SJSA1 (cell line): ENCODE data around the gene COL21A1. TPM values are rescaled to one million over a fixed set of nuclear protein-coding genes. Genes with fewer than 3 reads are reported as not detected.

ENCODE experiments used
- DNase-seq, 2 experiments: peaks; one replicate each; pipeline ENCODE4 v3.0.0-alpha.2; 2015 to 2020; ENCODE audit warnings: low spot score in 2 of 2, low read depth in 1 of 2
- H3K27ac ChIP-seq: fragments of 250-450 bp; sonication (Bioruptor Pico); 2 replicates; pipeline ENCODE4 v1.5.1; 2020; ENCODE audit warnings: mild to moderate bottlenecking, moderate library complexity
- H3K27me3 ChIP-seq: fragments of 250-450 bp; sonication (Bioruptor Pico); replicated peaks from 2 replicates; pipeline ENCODE4 v1.5.1; 2020; ENCODE audit warnings: mild to moderate bottlenecking, moderate library complexity
- H3K36me3 ChIP-seq: fragments of 250-450 bp; sonication (Bioruptor Pico); 2 replicates; pipeline ENCODE4 v1.5.1; 2020; ENCODE audit warnings: mild to moderate bottlenecking
- H3K4me1 ChIP-seq: fragments of 250-450 bp; sonication (Bioruptor Pico); replicated peaks from 2 replicates; pipeline ENCODE4 v1.6.1; 2021; ENCODE audit warnings: mild to moderate bottlenecking
- H3K4me3 ChIP-seq: fragments of 250-450 bp; sonication (Bioruptor Pico); 2 replicates; pipeline ENCODE4 v1.5.1; 2020; ENCODE audit warnings: mild to moderate bottlenecking
- H3K9me3 ChIP-seq: fragments of 250-450 bp; sonication (Bioruptor Pico); replicated peaks from 2 replicates; pipeline ENCODE4 v1.5.1; 2020; ENCODE audit warnings: mild to moderate bottlenecking
- total RNA-seq: library from RNA; depleted of rRNA; stranded (reverse); fragments of >200 nt; shearing (Covaris generic); gene quantifications from 2 replicates; pipeline ENCODE4 v1.2.3, GENCODE V29; 2014; rRNA removed

COL21A1 gene
- 5.0 and 12.6 TPM in 2 replicates for total RNA-seq

DNA sequence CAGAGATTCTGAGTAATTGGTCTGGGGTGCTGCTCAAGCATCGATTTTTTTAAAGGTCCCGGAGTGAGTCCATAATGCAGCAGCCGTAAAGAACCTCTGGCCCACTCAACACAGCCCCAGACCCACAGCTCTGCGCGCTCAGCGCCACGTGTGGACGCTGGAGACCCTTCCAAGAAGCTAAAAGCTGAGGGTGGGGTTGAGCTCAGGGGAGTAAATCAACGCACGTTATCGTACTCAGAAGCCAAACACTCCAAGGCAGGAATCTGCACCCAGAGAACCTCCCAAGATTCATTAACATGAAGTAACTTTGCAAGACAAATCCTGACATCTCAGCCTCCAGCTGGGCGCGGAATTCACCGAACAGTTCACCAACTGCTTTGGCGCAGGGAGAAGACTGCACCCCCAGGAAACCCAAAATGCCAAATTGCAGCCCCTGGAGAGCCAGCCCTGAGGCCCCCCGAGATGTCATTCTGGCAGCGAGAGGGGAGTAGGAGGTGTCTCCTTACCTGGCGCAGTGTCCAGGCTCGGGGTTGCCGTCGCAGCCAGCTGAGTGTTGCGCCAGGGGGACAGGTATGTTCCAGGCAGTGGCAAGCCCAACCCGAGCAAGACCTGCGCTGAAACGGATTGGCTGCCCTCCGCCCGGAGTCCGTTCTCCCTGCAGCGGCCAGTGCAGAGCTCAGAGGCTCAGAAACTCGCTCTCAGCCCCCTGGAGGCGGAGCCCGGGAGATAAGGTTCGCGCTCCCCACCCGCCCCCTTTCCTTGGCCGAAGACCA lies at the start of gene COL21A1:
COL21A1 (minus strand) TSS at position 700 of the 773 bp plus-strand sequence. CDS start 64,962 bp downstream, outside the sequence.
- Histone ChIP-seq H3K36me3 (no peaks in the 10 kb centered on the region), H3K9me3 (no peaks in the 10 kb centered on the region), H3K27me3 (no peaks in the 10 kb centered on the region), H3K4me1 (no peaks in the 10 kb centered on the region), H3K27ac (no peak within 1 kb of the TSS), H3K4me3 (no peak within 1 kb of the TSS)
- DNase-seq, result no peak

DNA sequence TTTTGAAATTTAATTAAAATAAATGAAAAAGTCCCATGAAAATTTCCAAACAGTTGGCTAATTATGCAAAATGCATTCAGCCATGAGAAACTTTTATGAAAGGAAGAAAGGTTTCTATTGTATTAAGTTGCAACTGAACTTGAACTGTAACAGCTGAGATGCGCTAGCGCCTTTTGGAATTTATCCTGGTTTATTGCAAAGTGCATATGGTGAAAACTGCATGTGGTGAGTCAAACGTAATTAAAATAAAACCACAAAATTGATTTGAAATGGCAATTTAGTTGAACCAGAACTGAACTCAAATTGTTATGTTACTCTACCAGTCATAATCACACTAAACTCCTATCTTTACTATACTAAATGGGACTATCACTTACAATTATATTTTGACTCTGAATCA lies 46.4 kb upstream of the COL21A1 start:
- no peak for DNase-seq
- Histone ChIP-seq H3K4me3 (no peak overlapping the region), H3K4me1 (peaks cover 6% of the 10 kb centered on the region), H3K36me3 (no peaks in the 10 kb centered on the region), H3K27ac (no peak overlapping the region), H3K27me3 (no peaks in the 10 kb centered on the region), H3K9me3 (no peaks in the 10 kb centered on the region)

DNA sequence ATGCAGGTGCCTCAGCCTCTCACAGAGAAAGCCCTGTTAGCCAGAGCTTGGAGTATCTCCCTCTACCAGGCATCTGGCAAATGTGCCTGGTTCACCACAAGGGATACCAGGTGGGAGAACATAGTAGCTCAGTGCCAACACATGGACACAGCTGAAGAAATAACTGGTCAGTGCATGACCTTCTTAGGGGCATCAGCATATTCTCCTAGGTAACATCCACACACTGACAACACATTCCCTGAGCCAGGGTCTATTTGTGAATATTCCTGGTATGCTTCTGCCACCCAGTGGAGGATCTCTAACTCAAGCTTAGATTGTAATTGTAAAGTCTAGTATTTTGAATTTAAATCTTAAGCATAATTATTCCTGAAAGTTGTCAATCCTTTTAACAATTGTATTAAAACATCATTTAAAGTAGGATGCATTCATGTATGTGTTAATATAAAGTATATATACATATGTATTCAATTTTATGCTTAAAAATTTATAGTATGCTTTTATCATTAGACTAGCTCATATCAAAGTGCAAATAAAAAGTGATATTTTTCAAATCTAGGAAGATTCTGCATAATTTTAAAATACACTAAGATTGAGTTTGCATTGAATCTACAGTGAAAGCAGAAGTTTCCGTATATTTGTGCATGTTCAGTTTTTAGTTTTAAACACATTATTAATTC lies 45.3 kb upstream of the COL21A1 start:
- peaks cover 4% of the 10 kb centered on the region for H3K4me1 ChIP-seq

DNA sequence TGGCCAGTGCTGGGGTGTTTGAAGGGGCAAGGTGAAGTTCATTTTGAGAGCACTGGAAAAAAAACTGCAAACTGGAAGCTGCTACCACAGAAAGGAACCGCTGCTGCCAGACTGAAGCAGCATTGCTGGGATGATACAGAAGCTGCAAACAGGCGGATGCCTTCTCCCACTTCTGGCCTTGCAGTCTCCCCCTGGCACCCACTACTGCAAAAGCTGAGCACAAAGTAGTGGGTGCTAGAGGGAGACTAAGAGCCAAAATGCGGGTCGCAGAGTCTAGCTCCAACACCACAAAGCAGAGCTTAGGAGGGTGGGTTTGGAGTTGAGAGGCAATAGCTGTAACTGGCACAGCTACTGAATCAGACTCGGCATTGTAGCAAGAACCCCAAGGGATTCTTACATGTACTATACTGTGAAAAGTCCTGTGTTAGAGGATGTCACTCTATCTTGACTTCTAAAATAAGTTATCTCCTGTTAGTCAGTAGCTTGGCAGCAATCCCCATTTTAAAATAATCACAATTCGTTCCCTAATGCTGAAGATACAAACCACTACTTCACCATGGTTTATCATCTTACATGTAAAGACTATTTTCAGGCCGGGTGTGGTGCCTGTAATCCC lies 44.0 kb upstream of the COL21A1 start:
- Histone ChIP-seq H3K9me3 (no peaks in the 10 kb centered on the region), H3K36me3 (no peaks in the 10 kb centered on the region), H3K4me1 (no peaks in the 10 kb centered on the region), H3K27me3 (no peaks in the 10 kb centered on the region), H3K4me3 (no peak overlapping the region), H3K27ac (no peak overlapping the region)
- no peak for DNase-seq

More for the DNA sequence above, 45.3 kb upstream of the COL21A1 start:
- H3K27ac ChIP-seq, result no peak overlapping the region
- no peak overlapping the region for H3K4me3 ChIP-seq
- peak; percentile 52 to 54 for DNase-seq
- no peaks in the 10 kb centered on the region for H3K36me3 ChIP-seq
- no peaks in the 10 kb centered on the region for H3K27me3 ChIP-seq
- H3K9me3 ChIP-seq, result no peaks in the 10 kb centered on the region

DNA sequence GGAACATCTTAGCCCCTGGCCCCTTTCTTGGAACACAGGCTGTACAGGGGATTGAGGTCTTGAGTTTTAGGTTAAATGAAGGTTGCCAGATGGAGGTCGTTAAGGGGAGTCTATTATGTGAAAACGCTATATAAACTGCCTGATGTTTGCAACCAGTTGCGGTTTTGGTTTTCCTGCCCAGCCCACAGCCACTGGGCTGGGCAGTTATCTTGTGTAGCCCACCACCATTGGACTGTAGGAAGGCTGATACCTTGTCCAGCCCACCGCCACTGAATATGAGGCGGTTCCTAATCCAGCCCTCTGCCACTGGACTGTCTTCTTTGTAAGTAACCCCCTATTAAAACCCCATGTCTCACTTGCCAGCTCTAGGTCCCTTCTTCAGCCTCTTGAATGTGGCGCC lies 42.3 kb upstream of the COL21A1 start:
- Histone ChIP-seq H3K4me3 (no peak overlapping the region), H3K27me3 (no peaks in the 10 kb centered on the region), H3K4me1 (no peaks in the 10 kb centered on the region), H3K9me3 (no peaks in the 10 kb centered on the region), H3K36me3 (no peaks in the 10 kb centered on the region), H3K27ac (no peak overlapping the region)
- no peak for DNase-seq

DNA sequence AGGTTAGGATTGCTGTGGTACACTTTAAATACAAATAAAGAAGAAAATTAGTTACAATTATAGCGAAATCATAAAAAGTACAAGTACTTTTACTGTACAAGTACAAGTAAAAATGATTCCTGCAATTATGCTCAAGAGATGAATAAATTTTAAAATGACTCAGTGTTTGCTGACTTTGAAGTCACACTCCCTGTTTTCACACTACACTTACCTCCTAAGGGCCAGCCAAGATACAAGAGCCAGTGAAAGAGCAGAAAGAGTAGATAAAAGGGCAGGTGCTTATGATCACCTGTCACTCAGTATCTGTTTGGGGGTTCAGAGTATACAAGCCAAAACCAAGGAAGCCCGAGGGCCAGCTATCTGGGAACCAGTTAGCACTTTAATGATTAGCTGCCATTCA lies 41.0 kb upstream of the COL21A1 start:
- Histone ChIP-seq H3K9me3 (no peaks in the 10 kb centered on the region), H3K4me3 (no peak overlapping the region), H3K4me1 (no peaks in the 10 kb centered on the region), H3K36me3 (no peaks in the 10 kb centered on the region), H3K27me3 (no peaks in the 10 kb centered on the region), H3K27ac (no peak overlapping the region)
- DNase-seq, result no peak

DNA sequence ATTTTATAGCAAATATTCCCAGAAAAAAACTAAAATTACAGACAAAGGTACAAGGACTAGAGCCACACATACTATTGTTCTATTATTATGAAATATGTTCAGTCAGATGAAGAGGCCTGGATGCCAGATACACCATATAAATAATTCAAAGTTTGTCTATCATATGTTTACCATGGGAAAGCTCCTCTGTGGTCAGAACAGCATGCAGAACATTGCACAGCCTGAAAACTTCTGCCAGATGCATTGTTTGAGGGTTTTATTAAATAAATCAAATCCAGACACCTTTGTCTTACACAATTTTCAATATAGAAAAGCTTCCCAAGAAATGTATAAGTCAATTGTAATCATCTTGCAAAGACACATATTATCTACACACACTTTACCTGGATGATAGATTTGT lies 35.0 kb upstream of the COL21A1 start:
- Histone ChIP-seq H3K4me1 (peaks cover 36% of the 10 kb centered on the region), H3K36me3 (no peaks in the 10 kb centered on the region), H3K4me3 (no peak overlapping the region), H3K27ac (no peak overlapping the region), H3K9me3 (no peaks in the 10 kb centered on the region), H3K27me3 (no peaks in the 10 kb centered on the region)
- DNase-seq, result no peak

DNA sequence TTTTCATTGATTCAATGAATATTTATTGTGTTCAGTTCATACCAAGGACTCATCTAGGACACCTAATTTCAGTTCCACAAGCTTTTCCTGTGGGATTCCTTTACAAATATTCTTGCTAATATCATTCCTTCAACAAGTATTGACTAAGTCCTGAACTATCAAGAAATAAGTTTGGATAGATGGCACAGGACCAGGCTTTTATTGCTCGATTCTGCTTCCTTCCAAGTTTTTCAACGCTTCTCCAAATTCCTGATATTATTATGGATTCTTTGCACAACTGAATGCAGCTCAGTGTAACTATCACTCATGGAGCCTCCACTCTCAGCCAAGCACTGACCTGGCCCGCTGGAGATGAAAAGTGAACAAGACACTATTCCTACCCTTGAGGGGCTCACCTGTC lies 32.7 kb upstream of the COL21A1 start:
- H3K27ac ChIP-seq, result peak overlapping the region; percentile 23; the same call in 1 of the 2 replicates
- H3K4me1 ChIP-seq, result peaks cover 38% of the 10 kb centered on the region
- no peaks in the 10 kb centered on the region for H3K27me3 ChIP-seq
- no peaks in the 10 kb centered on the region for H3K36me3 ChIP-seq
- H3K4me3 ChIP-seq, result no peak overlapping the region
- no peak for DNase-seq
- H3K9me3 ChIP-seq, result no peaks in the 10 kb centered on the region

DNA sequence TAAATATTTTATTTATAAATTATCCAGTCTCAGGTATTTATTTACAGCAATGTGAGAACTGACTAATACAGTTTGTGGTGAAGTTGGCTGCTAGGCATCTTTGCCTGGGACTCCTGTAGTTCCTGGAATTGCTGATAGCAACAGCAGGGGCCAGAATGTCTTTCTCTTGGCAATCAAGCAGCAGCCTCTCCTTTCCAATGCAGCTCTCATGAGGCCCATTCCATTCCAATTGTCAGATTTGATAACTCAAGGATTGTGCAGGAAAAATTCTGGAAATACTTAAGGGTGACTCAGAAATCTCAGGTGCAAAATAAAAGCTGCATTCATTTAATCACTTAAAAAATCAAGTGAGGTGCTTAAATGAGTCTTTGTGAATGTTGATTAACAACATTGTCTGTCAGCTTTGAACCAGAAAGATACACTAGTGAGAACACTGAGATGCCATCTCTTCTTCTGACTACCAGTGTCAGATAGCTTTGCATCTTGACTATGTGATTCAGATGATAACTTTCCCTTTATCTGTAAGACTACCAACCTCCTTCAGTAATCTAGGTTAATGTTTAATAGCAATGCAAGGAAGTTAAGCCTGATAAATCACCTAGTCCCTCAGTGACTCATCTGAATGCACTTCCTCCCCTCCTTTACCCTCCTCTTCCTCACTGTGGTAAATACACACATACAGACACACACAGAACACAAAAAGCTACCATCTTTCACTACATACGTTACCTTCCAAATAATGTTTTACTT lies 32.1 kb upstream of the COL21A1 start:
- H3K9me3 ChIP-seq, result 0 out of 2 replicates have a peak, but pooled peaks cover 2% of the 10 kb centered on the region
- peaks cover 38% of the 10 kb centered on the region for H3K4me1 ChIP-seq
- no peak for DNase-seq
- no peak overlapping the region for H3K4me3 ChIP-seq
- H3K27me3 ChIP-seq, result no peaks in the 10 kb centered on the region
- H3K36me3 ChIP-seq, result no peaks in the 10 kb centered on the region
- H3K27ac ChIP-seq, result peak overlapping the region; percentile 35; the same call in 1 of the 2 replicates

DNA sequence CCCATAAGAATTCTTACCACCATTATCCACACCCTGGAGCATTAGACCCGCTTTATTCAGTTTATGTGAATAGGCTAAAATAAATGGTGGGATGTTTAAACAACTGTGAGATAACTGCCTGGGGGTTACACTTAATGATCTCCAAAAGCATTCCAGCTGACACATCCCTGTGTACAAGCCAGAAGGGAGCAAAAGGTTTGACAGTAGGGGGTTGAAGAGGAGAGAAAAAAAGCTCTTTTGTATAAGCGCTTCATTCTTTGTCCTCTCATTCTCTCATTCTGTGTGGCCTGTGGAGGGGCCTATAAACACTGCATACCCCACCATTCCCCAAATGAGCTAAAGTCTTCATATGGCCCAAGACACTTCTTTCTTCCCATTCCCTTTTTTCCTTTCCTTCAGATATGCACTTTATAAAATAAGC lies 30.8 kb upstream of the COL21A1 start:
- Histone ChIP-seq H3K4me1 (peaks cover 38% of the 10 kb centered on the region), H3K9me3 (0 out of 2 replicates have a peak, but pooled peaks cover 2% of the 10 kb centered on the region), H3K27ac (peak overlapping the region; percentile 35), H3K36me3 (no peaks in the 10 kb centered on the region), H3K27me3 (no peaks in the 10 kb centered on the region), H3K4me3 (no peak overlapping the region)
- peak in 1 of 2 experiments; percentile 59 for DNase-seq

DNA sequence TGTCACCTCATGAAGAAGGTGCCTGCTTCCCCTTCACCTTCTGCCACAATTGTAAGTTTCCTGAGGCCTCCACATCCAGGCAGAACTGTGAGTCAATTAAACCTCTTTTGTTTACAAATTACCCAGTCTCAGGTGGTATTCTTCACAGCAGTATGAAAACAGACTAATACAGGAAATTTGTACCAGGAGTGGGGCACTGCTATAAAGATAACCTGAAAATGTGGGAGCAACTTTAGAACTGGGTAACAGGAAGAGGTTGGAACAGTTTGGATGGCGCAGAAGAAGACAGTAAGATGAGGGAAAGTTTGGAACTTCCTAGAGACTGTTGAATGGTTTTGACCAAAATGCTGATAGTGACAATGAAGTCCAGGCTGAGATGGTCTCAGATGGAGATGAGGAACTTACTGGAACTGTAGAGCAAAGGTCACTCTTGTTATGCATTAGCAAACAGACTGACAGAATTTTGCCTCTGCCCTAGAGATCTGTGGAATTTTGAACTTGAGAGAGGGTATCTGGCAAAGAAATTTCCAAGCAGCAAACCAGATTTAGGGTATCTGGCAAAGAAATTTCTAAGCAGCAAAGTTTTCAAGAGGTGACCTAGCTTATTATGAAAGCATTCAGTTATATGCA lies 23.5 kb upstream of the COL21A1 start:
- H3K27ac ChIP-seq, result no peak overlapping the region
- H3K4me1 ChIP-seq, result no peaks in the 10 kb centered on the region
- H3K9me3 ChIP-seq, result 0 out of 2 replicates have a peak, but pooled peaks cover 2% of the 10 kb centered on the region
- no peak for DNase-seq
- no peaks in the 10 kb centered on the region for H3K27me3 ChIP-seq
- no peaks in the 10 kb centered on the region for H3K36me3 ChIP-seq
- H3K4me3 ChIP-seq, result no peak overlapping the region

DNA sequence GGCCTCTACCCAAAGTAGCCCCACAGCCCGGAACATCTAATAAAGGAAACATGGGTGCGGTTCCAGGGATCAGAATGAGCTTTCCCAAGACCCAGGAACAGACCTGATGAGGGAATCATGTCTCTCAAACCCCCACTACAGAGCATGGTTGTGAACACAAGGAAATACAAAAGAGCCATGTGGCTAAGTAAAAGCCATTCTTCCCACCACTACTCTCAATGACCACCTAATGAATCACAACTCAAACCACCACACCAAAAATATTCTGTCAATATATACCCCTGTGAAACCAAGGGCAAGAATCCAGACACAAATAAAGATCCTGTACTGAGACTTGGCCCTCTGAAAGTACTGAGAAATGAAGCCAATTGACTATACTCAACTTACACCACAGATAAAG lies 20.9 kb upstream of the COL21A1 start:
- Histone ChIP-seq H3K9me3 (no peaks in the 10 kb centered on the region; the same call in 1 of the 2 replicates), H3K27me3 (no peaks in the 10 kb centered on the region), H3K27ac (no peak overlapping the region), H3K4me3 (no peak overlapping the region), H3K4me1 (no peaks in the 10 kb centered on the region), H3K36me3 (no peaks in the 10 kb centered on the region)
- no peak for DNase-seq

DNA sequence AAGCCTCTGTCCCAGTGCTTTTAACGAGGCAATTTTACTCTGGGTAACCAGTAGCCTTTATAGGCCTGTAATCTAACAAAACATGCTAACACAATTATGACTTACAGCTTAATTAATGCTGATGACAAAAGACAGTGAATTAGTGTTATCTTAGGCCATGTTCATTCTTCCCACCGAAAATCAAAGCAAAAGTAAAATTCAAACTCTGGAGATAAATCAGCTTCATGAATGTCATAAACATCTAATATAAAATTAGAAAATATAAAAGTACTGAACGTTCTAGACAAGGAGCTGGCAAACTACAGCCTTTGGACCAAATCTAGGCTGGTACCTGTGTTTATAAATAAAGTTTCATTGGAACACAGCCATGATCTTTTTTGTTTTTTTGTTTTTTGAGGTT lies 18.6 kb upstream of the COL21A1 start:
- Histone ChIP-seq H3K27ac (no peak overlapping the region), H3K4me3 (no peak overlapping the region), H3K36me3 (no peaks in the 10 kb centered on the region), H3K27me3 (no peaks in the 10 kb centered on the region), H3K9me3 (no peaks in the 10 kb centered on the region; the same call in 1 of the 2 replicates), H3K4me1 (no peaks in the 10 kb centered on the region)
- no peak for DNase-seq
